Choroid plexus epithelial cell (primary cell): ENCODE results near the gene CHCHD2.
"Not testable (repeated sequence)": the region's sequence is repeated elsewhere in the genome, so short reads cannot be mapped to it uniquely, and the experiment has no call there.

Source experiments
- DNase-seq: peaks from one replicate; pipeline ENCODE4 v3.0.0-alpha.2; 2010; ENCODE audit warnings: low read depth
- H3K4me3 ChIP-seq: 2 replicates; pipeline ENCODE4 v1.5.1; 2011; ENCODE audit warnings: low read depth, mild to moderate bottlenecking, control low read depth, low read length, moderate library complexity
- TF ChIP-seq, protein P1 (sequence below): conservative IDR thresholded peaks from 2 replicates; pipeline ENCODE4 v1.5.1; 2011; ENCODE audit warnings: low read depth, mild to moderate bottlenecking, control low read depth, inconsistent platforms, low read length, moderate library complexity

Gene CHCHD2

GRCh38 chr7:56091591-56091990 is 14.7 kb downstream of the CHCHD2 start:
- H3K4me3 ChIP-seq: no peak overlapping the region
- DNase-seq: no peak
- TF ChIP-seq, protein P1, sequence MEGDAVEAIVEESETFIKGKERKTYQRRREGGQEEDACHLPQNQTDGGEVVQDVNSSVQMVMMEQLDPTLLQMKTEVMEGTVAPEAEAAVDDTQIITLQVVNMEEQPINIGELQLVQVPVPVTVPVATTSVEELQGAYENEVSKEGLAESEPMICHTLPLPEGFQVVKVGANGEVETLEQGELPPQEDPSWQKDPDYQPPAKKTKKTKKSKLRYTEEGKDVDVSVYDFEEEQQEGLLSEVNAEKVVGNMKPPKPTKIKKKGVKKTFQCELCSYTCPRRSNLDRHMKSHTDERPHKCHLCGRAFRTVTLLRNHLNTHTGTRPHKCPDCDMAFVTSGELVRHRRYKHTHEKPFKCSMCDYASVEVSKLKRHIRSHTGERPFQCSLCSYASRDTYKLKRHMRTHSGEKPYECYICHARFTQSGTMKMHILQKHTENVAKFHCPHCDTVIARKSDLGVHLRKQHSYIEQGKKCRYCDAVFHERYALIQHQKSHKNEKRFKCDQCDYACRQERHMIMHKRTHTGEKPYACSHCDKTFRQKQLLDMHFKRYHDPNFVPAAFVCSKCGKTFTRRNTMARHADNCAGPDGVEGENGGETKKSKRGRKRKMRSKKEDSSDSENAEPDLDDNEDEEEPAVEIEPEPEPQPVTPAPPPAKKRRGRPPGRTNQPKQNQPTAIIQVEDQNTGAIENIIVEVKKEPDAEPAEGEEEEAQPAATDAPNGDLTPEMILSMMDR: no peak

DNA sequence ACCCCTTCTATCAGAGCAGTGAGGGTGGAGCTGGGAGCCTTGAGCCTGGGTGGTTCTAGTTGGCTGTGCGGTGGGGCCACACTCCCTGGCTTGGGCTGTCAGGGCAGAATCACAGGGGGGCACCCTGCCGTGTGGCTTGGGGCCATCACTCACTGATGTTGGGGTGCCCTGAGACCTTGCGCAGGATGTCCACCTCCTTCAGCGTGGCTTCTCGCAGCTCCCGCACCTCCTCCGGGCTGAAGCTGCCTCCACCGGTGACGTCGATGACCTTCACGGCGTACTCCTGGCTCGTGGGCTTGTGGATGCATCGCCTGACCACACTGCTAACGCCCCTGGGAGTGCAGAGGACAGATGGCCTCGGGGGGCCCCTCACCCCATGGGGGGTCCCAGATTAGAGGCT is 18.8 kb downstream of the CHCHD2 start:
- DNase-seq: no peak
- no peak overlapping the region for H3K4me3 ChIP-seq
- TF ChIP-seq, protein P1: no peak

DNA sequence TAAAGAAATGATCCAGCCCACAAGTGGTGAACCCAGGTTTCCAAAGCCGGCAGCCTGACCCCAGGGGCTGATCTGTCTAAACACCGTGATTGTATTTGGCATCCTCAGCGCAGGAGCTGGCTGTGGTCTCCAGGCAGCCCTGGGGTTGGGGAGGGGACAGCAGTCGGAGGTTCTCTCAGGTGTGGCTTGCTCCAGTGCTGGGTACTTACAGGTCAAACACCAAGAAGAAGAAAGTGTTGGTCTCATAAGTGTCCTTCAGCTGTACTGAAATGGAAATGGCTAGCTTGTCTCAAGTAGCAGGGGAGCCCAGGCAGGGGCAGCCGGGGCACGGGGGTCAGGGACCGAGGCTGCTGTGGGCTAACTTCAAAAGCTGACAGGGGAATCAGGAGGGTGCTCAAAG is 19.5 kb downstream of the CHCHD2 start:
- TF ChIP-seq, protein P1: no peak
- DNase-seq: no peak
- H3K4me3 ChIP-seq: no peak overlapping the region

- no peak overlapping the region for H3K4me3 ChIP-seq
- TF ChIP-seq, protein P1: no peak
- DNase-seq: peak; percentile 13
Measured at GRCh38 chr7:56083150-56083785, 23.0 kb downstream of the CHCHD2 start.

GRCh38 chr7:56081626-56082340 is 24.5 kb downstream of the CHCHD2 start:
- no peak overlapping the region for H3K4me3 ChIP-seq
- no peak for DNase-seq
- TF ChIP-seq, protein P1: no peak

GRCh38 chr7:56080726-56081435 is 25.4 kb downstream of the CHCHD2 start:
- not testable (repeated sequence) for H3K4me3 ChIP-seq, DNase-seq

GRCh38 chr7:56079450-56080185 is 26.7 kb downstream of the CHCHD2 start:
- no peak overlapping the region for H3K4me3 ChIP-seq
- DNase-seq: peak; percentile 88
- TF ChIP-seq, protein P1: peak; percentile 95
